Measurements from ENCODE around the gene RNPS1.
"Not testable (repeated sequence)": the region's sequence is repeated elsewhere in the genome, so short reads cannot be mapped to it uniquely, and the experiment has no call there.

Gene RNPS1

GRCh38 chr16:2282866-2283555 is 15.1 kb upstream of the RNPS1 start:
- DNase-seq, result no peak

GRCh38 chr16:2282262-2282661 is 14.3 kb upstream of the RNPS1 start:
- no peak for DNase-seq

GRCh38 chr16:2280981-2281542 is 13.1 kb upstream of the RNPS1 start:
- DNase-seq, result no peak

GRCh38 chr16:2280461-2280860 is 12.5 kb upstream of the RNPS1 start:
- no peak for DNase-seq

GRCh38 chr16:2278956-2279800 is 11.3 kb upstream of the RNPS1 start:
- DNase-seq, result no peak

- no peak for DNase-seq
Measured at GRCh38 chr16:2278272-2278608, 10.3 kb upstream of the RNPS1 start.

GRCh38 chr16:2277466-2278271 is 9.7 kb upstream of the RNPS1 start:
- no peak for DNase-seq

- no peak for DNase-seq
Measured at GRCh38 chr16:2276368-2277195, 8.7 kb upstream of the RNPS1 start.

- DNase-seq, result no peak
Measured at GRCh38 chr16:2275476-2276367, 7.8 kb upstream of the RNPS1 start.

- DNase-seq, result no peak
Measured at GRCh38 chr16:2273931-2274330, 6.0 kb upstream of the RNPS1 start.

GRCh38 chr16:2273484-2273883 is 5.6 kb upstream of the RNPS1 start:
- DNase-seq, result no peak

GRCh38 chr16:2271848-2272461 is 4.0 kb upstream of the RNPS1 start:
- DNase-seq, result no peak

GRCh38 chr16:2270588-2271470 is 2.9 kb upstream of the RNPS1 start:
- DNase-seq, result no peak

GRCh38 chr16:2270070-2270462 is 2.1 kb upstream of the RNPS1 start:
- no peak for DNase-seq

GRCh38 chr16:2267505-2267912 is 417 bp downstream of the RNPS1 start:
- not testable (repeated sequence) for DNase-seq

GRCh38 chr16:2266887-2267286 is 1.0 kb downstream of the RNPS1 start:
- not testable (repeated sequence) for DNase-seq

GRCh38 chr16:2263026-2263425 is 4.9 kb downstream of the RNPS1 start:
- DNase-seq, result not testable (repeated sequence)

- DNase-seq, result no peak
Measured at GRCh38 chr16:2260250-2260649, 7.7 kb downstream of the RNPS1 start.

GRCh38 chr16:2258530-2258929 is 9.4 kb downstream of the RNPS1 start:
- DNase-seq, result not testable (repeated sequence)

GRCh38 chr16:2257726-2258125 is 10.2 kb downstream of the RNPS1 start:
- no peak for DNase-seq
